Stomach (tissue), 9 donors: ENCODE measurements around the gene GRB2. TPM values are rescaled to one million over a fixed set of nuclear protein-coding genes. Genes with fewer than 3 reads are reported as not detected.

Experiments
- DNase-seq, 2 donors: peaks; one replicate each; pipeline versions ENCODE4 v3.0.0 to v3.0.0-alpha.2; 2013 to 2019
- H3K27ac ChIP-seq, 5 donors: fragments of 200-600 bp in 4 of 5; sonication (generic) in 4 of 5; one replicate each; pipeline ENCODE4 v1.5.1; 2013 to 2019; ENCODE audit warnings: mild to moderate bottlenecking in 1 of 5, moderate library complexity in 1 of 5
- H3K27me3 ChIP-seq, 3 donors: fragments of 200-600 bp; sonication (generic); one replicate each; pipeline ENCODE4 v1.5.1; 2017 to 2019; ENCODE audit warnings: mixed run types in 1 of 3
- H3K36me3 ChIP-seq, 4 donors: fragments of 200-600 bp; sonication (generic); 1 replicate in 3 of 4; 2 replicates in 1 of 4; pipeline ENCODE4 v1.5.1; 2016 to 2019
- H3K4me1 ChIP-seq, 4 donors: fragments of 200-600 bp; sonication (generic); one replicate each; pipeline ENCODE4 v1.5.1; 2016 to 2019
- H3K4me3 ChIP-seq, 4 donors: fragments of 200-600 bp; sonication (generic) in 3 of 4; one replicate each; pipeline ENCODE4 v1.5.1; 2016 to 2019; ENCODE audit warnings: mild to moderate bottlenecking in 1 of 4
- H3K9me3 ChIP-seq, 4 donors: fragments of 200-600 bp; sonication (generic); one replicate each; pipeline ENCODE4 v1.5.1; 2016 to 2019
- CTCF ChIP-seq, 7 experiments: fragments of 450-650 bp in 4 of 7; fragments of 200-600 bp in 3 of 7; sonication (generic) in 3 of 7; IDR thresholded peaks; one replicate each; pipeline ENCODE4 v1.5.1; 2016 to 2019; ENCODE audit warnings: antibody characterized with exemption in 7 of 7, control low read depth in 2 of 7, mild to moderate bottlenecking in 1 of 7
- EP300 ChIP-seq: sonication (generic); formaldehyde crosslinking; IDR thresholded peaks from one replicate; pipeline ENCODE4 v1.6.1; 2017; ENCODE audit warnings: antibody characterized with exemption
- POLR2A ChIP-seq, 4 donors: fragments of 450-650 bp; IDR thresholded peaks; one replicate each; pipeline ENCODE4 v1.6.1; 2016; ENCODE audit warnings: antibody characterized with exemption in 4 of 4, control low read depth in 2 of 4, mild to moderate bottlenecking in 1 of 4, moderate library complexity in 1 of 4
- POLR2AphosphoS5 ChIP-seq, 3 donors: sonication (generic); formaldehyde crosslinking; IDR thresholded peaks; one replicate each; pipeline ENCODE4 v1.6.1; 2016; ENCODE audit warnings: antibody characterized with exemption in 3 of 3
- WGBS, 5 donors: extraction: QIAGEN DNeasy Blood & Tissue Kit in 3 of 5; methylation state at CpG; one replicate each; pipeline versions ENCODE4 v1.1.5 to v1.1.7; 2013 to 2018; 5-methylcytosine and 5-hydroxymethylcytosine counted together
- intact Hi-C: fragments of 100-400 bp; cut with DNase I; formaldehyde crosslinking; loops from one replicate; pipeline ENCODE4 v1.15.1; 2023; ENCODE audit warnings: low total_unique reads
- polyA plus RNA-seq, 3 donors: library from polyadenylated mRNA; stranded (reverse); fragments of 200-250 nt; gene quantifications; one replicate each; pipeline ENCODE4 v1.2.3, GENCODE V29; 2013
- total RNA-seq, 5 donors: library from RNA; depleted of rRNA; stranded (reverse); fragments of >200 nt; gene quantifications; one replicate each; pipeline versions ENCODE4 v1.1.0 to v1.2.3, GENCODE V29; 2014 to 2016
- donor health status: healthy with polysubstance abuse.
- donor health status: Bipolar disorder and iron deficiency.
- donor health status: healthy.

The GRB2 gene
- total and polyA plus RNA-seq, 8 donors = 32.5 to 488 (median 96.6) TPM

GRCh38 chr17:75417054-75417580, 11.6 kb upstream of the GRB2 start:
- peaks cover 0 to 7% (median 0%) of the 10 kb centered on the region in 3 donors for H3K27me3 ChIP-seq
- no peak overlapping the region for H3K4me3 ChIP-seq
- TF ChIP-seq CTCF (IDR thresholded peaks at IDR 0.05) (no peak), POLR2AphosphoS5 (IDR thresholded peaks at IDR 0.05) (peak in 1 of 3 donors; percentile 5)
- H3K4me1 ChIP-seq = peaks cover 0 to 10% (median 6%) of the 10 kb centered on the region in 4 donors
- no peaks in the 10 kb centered on the region for H3K36me3 ChIP-seq
- intact Hi-C loops = no loop called here
- H3K9me3 ChIP-seq = no peaks in the 10 kb centered on the region
- no peak overlapping the region for H3K27ac ChIP-seq
- DNase-seq = no peak
- 42 to 53% (median 45%) methylated on average over 9 of the region's 9 CpGs for WGBS, 5 donors

DNA sequence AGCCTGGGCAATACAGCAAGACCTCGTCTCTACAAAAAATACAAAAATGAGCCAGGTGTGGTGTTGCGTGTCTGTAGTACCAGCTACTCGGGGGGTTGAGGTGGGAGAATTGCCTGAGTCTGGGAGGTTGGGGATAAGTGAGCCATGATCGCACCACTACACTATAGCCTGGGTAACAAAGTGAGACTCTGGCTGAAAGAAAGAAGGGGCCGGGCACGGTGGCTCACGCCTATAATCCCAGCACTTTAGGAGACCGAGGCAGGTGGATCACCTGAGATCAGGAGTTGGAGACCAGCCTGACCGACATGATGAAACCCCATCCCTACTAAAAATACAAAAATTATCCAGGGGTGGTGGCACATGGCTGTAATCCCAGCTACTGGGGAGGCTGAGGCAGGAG, 10.5 kb upstream of the GRB2 start:
- no peak for DNase-seq
- peaks cover 0 to 11% (median 6%) of the 10 kb centered on the region in 4 donors for H3K4me1 ChIP-seq
- H3K4me3 ChIP-seq = no peak overlapping the region
- TF ChIP-seq EP300 (no peak), CTCF (IDR thresholded peaks at IDR 0.05) (no peak), POLR2A (IDR thresholded peaks at IDR 0.05) (no peak), POLR2AphosphoS5 (IDR thresholded peaks at IDR 0.05) (no peak)
- H3K27me3 ChIP-seq = peaks cover 0 to 7% (median 0%) of the 10 kb centered on the region in 3 donors
- no peaks in the 10 kb centered on the region for H3K36me3 ChIP-seq
- no peak overlapping the region for H3K27ac ChIP-seq
- 83 to 94% (median 88%) methylated on average over 9 of the region's 9 CpGs for WGBS, 5 donors
- intact Hi-C loops = no loop called here
- no peaks in the 10 kb centered on the region for H3K9me3 ChIP-seq

GRCh38 chr17:75414488-75414887, 9.0 kb upstream of the GRB2 start:
- Histone ChIP-seq H3K9me3 (no peaks in the 10 kb centered on the region), H3K36me3 (no peaks in the 10 kb centered on the region), H3K27ac (no peak overlapping the region), H3K4me3 (no peak overlapping the region), H3K4me1 (peaks cover 0 to 11% (median 6%) of the 10 kb centered on the region in 4 donors), H3K27me3 (no peaks in the 10 kb centered on the region)
- 72 to 100% (median 82%) methylated on average over 1 of the region's 1 CpG for WGBS, 5 donors
- no peak for TF ChIP-seq POLR2A (IDR thresholded peaks at IDR 0.05)
- DNase-seq = no peak
- intact Hi-C loops = loop anchor here (5.0 kb wide), 1 partner anchor 92 kb away; no protein-coding TSS in a partner anchor

GRCh38 chr17:75412455-75413317, 7.2 kb upstream of the GRB2 start:
- Histone ChIP-seq H3K4me1 (peaks cover 0 to 11% (median 6%) of the 10 kb centered on the region in 4 donors), H3K27ac (no peak overlapping the region), H3K4me3 (peak overlapping the region in 2 of 4 donors; percentile 0 to 26), H3K27me3 (no peaks in the 10 kb centered on the region), H3K9me3 (no peaks in the 10 kb centered on the region), H3K36me3 (no peaks in the 10 kb centered on the region)
- peak; percentile 68 to 87 for DNase-seq
- TF ChIP-seq POLR2A (IDR thresholded peaks at IDR 0.05) = no peak
- peak in 5 of 7 experiments; percentile 61 to 92 (median 77) for TF ChIP-seq CTCF (IDR thresholded peaks at IDR 0.05)
- peak in 1 of 3 donors; percentile 29 for TF ChIP-seq POLR2AphosphoS5 (IDR thresholded peaks at IDR 0.05)
- TF ChIP-seq EP300 = no peak
- intact Hi-C loops = loop anchor here (5.0 kb wide), 1 partner anchor 90 kb away; no protein-coding TSS in a partner anchor
- WGBS, 5 donors = 0 to 6% (median 1%) methylated on average over 8 of the region's 8 CpGs
